Measurements from ENCODE around the gene BACE1-AS.
A peak's percentile ranks its signal among the peaks of the same experiment; 100 is the strongest.
"Not testable (repeated sequence)": the region's sequence is repeated elsewhere in the genome, so short reads cannot be mapped to it uniquely, and the experiment has no call there.

Gene BACE1-AS

DNA sequence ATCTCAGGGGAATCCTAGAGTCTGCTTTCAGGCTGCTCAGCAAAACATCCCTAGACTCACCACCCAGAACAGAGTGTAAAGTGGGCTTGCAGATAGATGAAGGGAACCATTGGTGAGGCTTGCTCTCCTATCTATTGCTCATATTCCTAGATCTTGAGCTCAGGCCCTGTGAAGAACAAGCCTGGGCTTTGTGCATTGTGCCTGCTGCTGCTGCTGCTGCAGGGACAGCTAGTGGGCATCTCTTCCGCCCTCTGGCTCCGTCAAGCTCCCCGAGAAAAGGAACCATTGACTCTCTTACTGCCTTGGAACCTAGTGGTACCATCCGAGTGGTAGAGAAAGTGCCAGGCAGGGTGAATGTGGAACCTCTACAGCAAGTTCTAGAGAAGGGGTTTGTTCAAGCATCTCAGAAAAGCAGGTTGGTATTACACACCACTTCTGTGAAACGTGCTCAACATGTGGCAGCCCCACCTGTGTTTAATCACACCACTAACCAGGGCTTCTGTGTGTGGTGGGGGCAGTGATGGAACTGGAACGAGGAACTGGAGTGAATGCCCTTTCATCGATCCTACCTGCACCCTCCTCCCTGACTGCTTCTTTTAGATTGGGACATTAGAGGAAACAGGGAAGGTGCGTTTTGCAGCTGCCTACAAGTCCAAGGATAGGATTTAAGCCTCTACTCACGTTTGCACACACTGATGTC, 4.4 kb downstream of the BACE1-AS start:
- DNase-seq = no peak

DNA sequence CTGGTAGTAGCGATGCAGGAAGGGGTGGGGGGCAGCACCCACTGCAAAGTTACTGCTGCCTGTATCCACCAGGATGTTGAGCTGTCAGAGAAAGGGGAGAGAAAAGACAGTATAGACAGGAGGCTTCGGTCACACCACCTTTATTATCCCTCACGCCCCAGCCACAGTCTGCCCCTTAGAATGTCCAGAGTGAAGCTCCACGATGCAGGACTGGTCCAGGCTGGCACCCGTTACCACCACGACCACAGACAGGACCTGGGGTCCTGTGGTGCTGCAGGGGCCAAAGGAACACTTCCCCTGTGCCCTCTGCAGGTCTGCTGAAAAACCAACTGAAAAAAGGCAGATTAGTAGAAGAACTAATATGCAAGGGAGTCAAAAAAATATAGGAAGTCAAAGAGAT, 5.7 kb downstream of the BACE1-AS start:
- DNase-seq = no peak

DNA sequence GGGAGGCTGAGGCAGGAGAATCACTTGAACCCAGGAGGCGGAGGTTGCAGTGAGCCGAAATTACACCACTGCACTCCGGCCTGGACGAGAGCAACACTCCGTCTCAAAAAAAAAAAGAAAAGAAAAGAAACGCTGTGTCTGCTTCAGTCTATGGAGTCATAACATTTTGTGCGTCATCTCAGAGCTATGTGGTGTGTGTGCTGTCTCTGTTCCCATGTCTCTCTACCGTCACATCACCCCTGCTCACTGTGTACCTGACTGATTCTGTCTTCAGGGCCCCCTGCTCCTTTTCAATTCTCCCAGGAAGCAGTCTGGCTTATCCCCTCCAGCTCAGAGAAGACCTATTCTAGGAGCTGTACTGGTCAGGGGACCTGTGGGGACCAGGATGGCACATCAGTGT, 7.0 kb downstream of the BACE1-AS start:
- DNase-seq = no peak

DNA sequence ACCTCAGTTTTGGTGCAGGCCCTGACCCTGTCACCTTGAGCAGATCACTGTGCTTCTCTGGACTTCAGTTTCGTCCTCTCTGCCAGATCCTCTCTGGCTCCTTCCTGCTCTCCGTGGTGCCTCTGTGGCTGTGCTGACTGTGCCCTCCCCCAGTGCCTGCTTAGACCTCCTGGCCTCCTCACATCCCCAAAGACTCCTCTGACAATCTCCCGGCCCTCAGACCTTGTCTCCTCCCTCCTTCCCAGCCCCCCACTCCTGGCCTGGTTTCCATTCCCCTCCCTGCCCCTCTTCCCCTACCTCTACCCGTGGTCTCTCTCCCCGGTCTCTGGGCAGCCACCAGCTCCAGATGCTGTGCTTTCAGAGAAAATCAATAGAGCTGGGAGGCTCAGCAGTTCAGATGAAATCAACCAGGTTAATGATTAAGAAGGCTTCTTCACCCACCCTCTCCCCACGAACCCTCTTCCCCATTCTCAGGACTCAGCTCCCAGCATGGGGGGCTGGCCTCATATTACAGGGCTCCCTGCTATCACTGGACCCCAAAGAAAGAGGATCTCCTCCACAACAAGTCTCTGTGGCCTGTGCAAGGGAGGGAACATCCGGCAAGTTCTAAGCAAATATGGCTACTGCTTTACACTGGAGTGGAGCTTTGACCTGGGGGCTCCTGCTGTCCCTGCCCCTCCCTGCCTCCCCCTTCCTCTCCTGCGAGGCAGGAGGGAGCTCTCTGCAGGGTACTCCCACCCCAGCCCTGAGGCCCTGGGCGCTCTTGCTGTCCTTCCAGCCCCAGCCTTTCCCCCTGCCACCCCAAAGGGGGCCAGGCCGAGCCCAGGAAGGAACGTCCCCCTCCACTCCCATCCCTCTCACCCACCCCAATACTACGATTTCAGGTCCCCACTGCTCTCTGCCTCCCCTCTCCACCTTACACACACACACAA, 8.5 kb downstream of the BACE1-AS start:
- no peak for DNase-seq

DNA sequence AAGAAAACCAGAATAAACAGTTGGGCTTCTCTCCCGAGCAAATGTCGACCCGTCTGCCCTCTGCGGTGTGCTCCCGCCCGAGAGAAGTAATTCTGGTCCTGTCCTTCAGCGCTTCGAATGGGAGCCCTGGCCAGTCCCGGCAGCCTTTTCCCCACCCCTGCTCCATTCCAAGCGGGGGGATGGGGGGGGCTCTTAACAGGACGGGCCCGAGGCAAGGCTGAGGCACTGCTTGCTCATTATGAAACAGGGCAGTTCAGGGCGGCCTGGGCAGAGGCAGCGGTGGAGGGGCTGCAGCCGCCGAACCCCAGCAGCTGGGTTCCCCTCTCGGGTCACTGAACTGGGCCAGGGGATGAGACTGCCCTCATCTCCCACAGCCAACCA, 9.1 kb downstream of the BACE1-AS start:
- no peak for DNase-seq

DNA sequence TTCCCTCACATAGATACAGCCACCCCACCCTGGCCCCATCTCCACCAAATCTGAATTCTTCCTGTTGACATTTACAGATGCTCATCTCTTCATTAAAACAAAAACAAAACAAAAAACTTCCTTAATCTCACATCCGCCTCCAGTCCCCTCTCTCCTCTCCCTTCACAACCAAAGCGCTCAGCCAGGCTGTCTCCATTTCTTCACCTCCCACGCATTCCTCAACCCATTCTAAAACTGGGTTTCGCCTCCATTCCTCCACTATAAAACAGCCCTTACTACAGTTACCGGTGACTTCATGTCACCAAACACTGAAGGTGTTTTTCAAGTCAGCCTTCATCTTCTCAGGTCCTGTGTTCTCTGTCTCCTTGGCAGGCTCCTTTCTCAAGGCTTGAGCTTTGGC, 9.6 kb downstream of the BACE1-AS start:
- DNase-seq = no peak

DNA sequence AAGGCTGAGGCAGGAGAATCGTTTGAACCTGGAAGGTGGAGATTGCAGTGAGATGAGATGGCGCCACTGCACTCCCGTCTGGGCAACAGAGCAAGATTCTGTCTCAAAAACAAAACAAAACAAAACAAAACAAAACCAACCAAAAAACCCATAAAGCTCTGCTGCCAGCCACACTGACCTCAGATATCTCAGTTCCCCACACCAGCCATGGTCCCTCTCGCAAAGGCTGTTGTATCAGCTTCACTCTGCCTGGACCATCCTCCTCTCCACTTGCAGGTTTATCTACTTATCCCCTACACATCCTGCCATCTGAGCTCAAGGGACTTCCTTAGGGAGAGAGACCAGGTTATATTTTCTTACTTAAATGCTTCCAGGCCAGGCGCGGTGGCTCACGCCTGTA, 11.1 kb downstream of the BACE1-AS start:
- no peak for DNase-seq

DNA sequence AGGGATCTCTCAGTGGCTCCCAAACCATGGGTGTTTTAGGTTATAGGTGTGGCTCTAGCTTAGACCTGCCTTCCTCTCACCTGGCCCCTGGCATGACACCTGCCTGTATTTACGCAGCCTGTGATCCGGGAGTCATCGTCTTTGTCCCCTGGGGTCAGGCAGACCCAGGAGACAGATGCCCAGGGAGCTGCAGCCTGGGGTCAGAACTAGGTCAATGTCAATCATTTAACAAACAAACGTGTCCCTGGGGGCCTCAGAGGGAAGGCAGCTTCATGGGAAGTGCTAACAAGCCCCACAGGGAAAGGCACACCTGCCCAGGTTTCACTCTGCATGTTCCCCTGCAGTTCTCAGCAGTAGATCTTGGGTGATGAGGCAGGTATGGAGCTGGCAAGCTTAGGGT, 12.0 kb downstream of the BACE1-AS start:
- no peak for DNase-seq

DNA sequence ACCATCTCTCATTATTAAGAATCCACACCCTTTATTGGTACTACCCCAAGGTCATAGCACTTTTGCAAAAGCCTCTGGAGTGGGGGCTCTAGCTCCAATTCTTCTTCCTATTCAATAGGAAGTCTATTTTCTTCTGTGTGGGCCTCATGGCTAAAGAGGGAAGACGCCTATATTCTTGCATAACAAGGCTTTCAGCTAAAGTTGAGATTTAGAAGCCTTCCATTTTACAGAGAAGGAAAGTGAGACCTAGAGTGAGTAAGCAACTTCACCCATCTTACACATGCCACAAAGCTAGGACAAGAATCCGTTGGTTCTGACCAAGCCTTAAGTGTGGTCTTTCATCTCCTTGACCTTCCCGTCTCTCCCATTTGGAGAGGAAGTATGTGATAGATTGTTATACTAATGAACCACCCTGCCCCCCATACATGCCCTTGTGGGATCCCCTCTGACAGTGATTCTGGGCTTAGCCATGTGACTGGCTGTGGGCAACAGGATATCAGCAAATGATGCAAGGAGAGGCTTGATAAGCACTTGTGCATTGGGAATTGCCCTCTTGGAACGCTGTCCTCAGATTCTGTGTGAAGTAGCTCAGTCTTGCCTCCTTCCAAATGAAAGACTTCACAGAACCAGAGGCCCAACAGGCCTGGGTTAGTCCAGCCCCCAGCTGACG, 12.6 kb downstream of the BACE1-AS start:
- DNase-seq = no peak

DNA sequence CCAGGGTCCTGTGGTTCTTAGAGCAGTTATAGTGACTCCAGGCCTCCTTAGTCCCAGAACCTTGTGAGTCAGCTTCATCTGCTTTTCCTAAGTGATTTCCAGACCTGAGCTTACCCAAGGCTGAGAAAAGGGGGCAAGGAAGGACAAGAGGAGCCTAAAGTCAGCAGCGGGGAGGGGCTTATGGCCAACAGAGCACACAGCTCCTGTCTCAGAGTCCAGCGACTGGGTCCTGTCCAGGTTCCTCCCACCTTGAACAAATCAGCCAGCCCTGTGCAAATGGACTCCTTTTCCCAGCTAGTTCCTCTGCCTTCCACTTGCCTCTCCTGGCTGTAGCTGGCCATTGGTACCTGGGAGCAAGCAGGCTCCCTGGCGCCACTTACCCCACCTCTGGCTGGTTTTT, 14.0 kb downstream of the BACE1-AS start:
- no peak for DNase-seq

DNA sequence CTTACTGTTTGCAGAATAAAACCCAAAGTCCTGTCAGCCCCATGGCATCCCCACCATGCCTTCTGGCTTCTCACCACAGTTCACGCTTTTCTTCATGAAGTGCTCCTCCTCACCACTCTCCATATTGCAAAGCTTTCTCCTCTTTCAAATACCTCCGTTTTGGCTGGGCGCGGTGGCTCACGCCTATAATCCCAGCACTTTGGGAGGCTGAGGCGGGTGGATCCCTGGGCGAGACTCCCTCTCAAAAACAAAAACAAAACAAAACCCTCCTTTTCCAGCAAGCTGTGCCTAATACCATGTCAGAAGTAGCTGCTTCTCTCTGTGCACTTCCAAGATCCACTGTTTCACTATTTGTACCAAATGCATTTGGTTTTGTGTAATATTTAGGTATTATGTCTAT, 18.2 kb downstream of the BACE1-AS start:
- no peak for DNase-seq

DNA sequence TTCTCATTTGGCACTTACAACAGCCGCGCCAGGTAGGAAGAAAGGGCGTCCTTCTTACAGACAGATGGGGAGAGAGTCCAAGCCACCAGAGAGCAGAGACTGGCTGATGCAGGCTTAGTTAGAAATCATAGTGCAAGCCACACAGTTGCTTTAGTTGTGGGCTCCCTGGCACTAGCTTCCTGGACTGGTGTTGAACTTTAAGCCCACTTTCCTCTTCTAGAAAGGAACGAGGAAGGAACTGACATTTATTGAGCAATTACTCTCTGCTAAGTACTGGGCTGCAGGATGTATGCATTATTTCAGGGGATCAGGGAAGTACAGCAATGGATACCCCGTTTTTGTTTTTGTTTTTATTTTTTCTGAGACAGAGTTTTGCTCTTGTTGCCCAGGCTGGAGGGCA, 21.9 kb downstream of the BACE1-AS start:
- no peak for DNase-seq

DNA sequence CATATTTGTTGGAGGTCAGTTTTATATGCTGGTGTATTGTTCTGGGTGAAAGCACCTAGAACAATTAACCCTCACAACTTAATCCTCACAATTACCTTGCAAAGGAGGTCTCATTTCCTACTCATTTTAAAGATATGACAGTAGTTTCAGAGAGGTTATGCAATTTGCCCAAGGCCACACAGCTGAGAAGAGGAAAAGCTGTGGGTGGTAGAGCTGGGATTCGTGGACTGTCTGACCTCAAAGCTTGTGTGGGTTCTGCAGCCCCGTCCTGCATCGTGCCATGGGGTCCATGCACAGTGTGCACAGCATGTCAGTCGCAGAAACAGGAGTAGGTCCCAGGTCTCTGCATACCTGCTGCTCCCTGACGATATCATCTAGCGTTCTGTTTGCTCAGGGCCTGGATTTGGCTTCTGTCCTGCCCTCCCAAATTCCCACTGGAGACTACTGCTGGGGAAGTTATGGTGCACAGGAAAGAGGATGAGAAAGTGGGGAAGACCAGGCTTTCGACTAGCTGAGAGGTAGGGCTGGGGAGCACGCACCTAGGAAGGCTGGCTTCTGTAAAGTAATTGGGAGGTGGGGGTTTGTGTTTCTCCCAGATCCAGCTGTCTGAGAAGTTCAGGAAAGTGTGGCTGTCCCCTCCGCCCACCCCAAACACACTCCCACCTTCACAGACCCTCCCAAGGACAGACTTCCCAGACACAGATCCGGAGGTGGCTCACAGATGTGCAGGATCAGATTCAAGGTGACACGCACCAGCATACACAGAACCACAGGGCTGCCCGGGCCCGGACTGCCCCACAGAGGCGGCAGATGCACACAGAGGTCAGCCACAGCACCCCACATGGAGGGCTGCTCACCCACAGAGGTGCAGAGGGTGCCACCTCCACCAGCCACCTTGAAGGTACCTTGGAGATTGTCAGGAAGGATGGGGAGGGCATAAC, 23.0 kb downstream of the BACE1-AS start:
- DNase-seq = no peak

DNA sequence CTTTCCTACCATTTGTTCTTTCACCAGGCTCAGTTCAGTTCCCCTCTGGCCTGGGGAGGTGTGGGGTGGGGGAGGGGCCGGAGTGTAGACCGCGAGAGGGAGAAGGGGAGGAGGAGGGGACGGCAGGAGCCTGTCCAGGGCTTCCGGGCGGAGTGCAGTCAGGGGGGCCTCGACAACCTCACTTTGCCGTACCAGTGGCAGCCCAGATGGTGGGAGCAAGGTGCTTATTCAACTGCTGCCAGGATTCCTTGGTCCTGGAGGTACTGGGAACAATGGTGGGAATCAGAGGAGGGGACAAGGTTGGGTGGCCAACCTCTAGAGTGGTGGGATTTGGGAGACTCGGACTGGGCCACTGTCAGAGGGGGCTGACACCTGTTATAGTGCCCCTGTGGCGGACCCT, 23.7 kb downstream of the BACE1-AS start:
- DNase-seq = no peak

DNA sequence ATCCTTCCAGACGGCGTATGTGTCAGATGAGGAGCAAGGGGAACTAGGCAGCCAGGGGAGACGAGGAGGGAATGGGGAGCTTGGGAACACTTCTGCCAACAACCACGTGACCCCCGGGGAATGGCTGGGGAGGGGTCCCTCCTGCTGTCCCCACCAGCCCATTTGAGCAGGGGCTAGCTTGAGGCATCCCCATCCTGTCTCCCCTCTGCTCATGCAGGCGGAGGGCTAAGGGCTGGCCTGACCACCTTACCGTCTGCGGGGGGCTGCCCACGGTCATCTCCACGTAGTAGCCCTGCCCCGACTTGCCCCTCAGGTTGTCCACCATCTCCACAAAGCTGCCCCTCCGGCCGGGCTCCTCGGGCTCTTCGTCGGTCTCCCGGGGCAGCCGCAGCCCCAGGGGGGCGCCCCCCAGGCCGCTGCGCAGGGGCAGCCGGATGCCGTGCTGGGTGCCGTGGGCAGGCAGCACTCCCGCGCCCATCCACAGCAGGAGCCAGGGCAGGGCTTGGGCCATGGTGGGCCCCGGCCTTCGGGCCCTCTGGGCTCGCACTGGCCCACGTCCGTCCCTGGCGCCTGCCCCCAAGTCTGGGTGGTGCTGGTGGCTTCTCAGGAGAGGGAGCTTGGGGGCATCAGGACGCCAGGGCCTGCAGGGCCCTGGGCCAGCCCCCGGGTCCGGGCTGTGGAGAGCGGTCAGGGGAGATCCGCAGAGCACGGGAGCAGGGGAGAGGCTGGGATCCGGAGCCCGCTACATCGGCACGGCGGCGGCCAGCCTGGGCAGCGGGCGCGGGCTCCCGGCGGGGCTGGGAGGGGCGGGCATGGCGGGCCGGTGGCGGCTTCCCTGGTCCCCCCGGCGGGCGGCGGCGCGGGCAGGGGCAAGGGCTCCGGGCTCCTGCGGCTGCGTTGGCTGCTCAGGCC, 24.4 kb downstream of the BACE1-AS start:
- DNase-seq = peak; percentile 35

DNA sequence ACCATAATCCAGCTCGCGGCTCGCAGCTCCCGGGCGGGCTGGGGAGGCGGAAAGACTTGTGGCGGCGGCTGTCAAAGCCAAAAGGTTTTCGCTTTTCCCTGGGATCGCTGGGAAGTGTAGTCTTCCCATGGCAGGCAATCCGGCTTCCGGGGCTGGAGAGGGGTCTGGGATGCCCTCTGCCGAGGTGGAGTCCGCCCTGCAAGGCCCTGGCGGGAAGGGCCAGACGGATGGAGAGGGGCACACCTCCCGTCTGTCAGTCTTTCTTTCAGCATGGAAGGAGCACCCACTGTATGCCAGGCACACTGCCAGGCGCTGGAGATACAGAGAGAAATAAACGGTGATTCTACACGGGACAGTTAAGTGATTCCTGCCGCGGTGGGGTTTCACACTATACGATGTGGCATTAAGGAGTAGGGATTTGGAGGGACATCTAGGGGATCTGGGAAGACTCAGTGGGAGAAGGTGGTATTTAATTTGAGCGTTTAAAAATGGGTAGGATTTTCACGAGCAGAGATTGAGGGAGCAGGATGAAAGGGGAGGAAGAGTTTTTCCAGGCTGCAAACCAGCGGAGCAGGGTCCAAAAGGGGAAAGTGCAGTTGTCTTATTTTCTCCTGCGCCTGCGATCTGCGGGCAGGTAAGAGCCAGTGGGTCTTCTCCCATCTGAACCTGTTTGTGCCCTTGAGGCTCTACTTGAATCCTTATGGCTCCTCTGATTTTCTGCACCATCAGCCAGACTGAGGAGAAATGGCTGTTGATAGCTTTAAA, 25.2 kb downstream of the BACE1-AS start, which contains the start of gene BACE1:
TSS of gene BACE1 (minus strand) at position 60 of the 765 bp plus-strand sequence. CDS start 461 bp downstream, outside the sequence.
- no peak for DNase-seq

DNA sequence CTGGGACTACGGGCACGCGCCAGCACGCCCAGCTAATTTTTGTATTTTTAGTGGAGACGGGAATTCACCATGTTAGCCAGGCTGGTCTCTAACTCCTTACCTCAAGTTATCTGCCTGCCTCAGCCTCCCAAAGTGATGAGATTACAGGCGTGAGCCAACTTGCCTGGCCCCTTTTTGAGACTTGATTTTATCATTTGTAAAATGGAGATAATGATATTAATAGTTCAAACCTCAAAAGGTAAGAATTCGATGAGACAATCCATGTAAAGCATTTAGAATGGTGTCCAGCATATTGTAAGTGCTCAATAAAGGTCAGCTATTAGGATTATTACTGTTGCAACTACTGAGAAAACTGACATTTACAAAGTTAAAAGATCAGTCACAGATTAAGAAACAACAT, 27.6 kb downstream of the BACE1-AS start:
- DNase-seq = no peak

DNA sequence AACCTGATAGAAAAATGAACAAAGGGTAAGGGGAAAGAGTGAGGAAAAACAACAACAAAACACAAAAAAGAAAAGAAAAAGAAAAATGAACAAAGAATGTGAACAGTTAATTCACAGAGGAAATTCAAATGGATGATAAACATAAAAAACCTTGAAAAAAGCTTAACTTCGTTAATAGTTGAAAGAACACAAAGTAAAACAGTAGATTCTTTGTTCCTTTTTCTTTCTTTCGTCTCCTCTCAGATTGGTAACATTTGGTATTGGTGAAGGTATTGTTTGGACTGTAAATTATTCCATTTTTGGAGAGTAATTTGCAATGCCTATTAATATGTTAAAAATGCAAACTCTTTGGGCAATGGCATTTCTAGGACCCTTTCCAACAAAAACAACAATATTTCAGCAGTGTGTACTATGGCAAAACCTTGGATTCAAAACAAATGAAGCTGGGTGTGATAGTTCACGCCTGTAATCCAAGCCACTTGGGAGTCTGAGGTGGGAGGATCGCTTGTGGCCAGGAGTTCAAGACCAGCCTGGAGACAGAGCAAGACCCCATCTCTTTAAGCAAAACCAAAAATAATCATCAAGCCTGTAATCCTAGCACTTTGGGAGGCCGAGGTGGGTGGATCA, 28.2 kb downstream of the BACE1-AS start:
- DNase-seq = no peak

DNA sequence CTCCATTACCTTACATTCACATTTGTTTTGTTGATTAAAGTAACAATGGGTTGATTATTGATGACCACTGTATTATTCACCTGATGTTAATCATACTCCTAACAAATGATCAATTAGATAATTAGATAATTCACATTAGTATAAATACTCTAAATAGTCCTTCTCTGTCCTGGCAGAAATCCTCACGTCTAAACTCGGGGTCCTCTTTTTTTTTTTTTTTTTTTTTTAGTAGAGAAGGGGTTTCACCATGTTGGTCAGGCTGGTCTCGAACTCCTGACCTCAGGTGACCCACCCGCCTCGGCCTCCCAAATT, 36.1 kb downstream of the BACE1-AS start:
- not testable (repeated sequence) for DNase-seq

All from activated CD4-positive, CD25-positive, alpha-beta regulatory T cell treated with anti-CD3 and anti-CD28 coated beads, Interleukin-2, amount 50 U/mL, for 72 hours (primary cell).